ENCODE results near the gene SOBP. TPM values are rescaled to one million over a fixed set of nuclear protein-coding genes. Genes with fewer than 3 reads are reported as not detected.
A peak's percentile ranks its signal among the peaks of the same experiment; 100 is the strongest.
"Not testable (repeated sequence)": the region's sequence is repeated elsewhere in the genome, so short reads cannot be mapped to it uniquely, and the experiment has no call there.

The SOBP gene
- total and polyA plus RNA-seq, 4 donors: 24.0 to 44.6 (median 37.0) TPM

DNA sequence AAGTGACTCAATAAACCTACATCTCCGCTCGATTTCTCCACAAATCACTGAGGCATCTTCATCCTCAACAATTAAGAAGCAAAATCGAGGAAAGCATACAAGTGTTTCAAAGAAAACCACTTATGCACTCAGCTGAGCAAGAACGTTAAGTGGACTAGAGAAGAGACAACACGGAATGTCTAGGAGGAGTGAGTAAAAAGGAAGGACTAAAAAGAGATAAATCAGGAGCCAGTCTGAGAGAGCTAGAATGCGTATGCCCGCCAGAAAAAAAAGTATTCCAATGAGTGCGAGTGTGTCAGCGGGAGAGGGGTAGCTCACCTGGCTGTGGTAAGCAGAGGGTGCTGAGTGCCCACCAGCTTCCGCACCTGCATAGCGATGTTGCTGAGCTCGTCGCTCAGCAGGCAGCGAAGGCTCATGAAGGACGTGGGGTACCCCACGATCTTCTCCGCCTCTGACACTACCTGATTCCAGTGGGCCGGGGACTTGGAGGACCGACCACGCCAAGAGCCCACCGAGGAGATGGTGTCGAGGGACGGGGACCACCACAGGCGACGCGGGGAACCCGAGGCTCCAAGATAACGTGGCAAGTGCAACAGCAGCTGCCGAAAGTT lies 31.1 kb upstream of the SOBP start:
- Histone ChIP-seq H3K36me3 (ENCODE audit: control insufficient read depth, insufficient read depth, low read length) (no peaks in the 10 kb centered on the region), H3K27ac (ENCODE audit: low read depth, low read length) (peak overlapping the region; percentile 87), H3K27me3 (ENCODE audit: control insufficient read depth, insufficient read depth, low read length) (no peaks in the 10 kb centered on the region), H3K4me1 (ENCODE audit: control insufficient read depth, insufficient read depth, low read length) (peaks cover 12% of the 10 kb centered on the region), H3K4me3 (ENCODE audit: low read depth, low read length) (peak overlapping the region; percentile 95), H3K9me3 (ENCODE audit: control insufficient read depth, insufficient read depth, low read length) (no peaks in the 10 kb centered on the region)
- 0% methylated on average over 26 of the region's 29 CpGs for WGBS (ENCODE audit: insufficient coverage)
- peak in 3 of 6 donors; percentile 6 to 56 (median 19) for DNase-seq (ENCODE audit: low read depth in 4 of 6, low spot score in 6 of 6)

- Histone ChIP-seq H3K4me3 (ENCODE audit: low read depth, low read length) (peak within 1 kb of the TSS; percentile 95), H3K4me1 (ENCODE audit: control insufficient read depth, insufficient read depth, low read length) (peaks cover 12% of the 10 kb centered on the region), H3K27me3 (ENCODE audit: control insufficient read depth, insufficient read depth, low read length) (no peaks in the 10 kb centered on the region), H3K27ac (ENCODE audit: low read depth, low read length) (peak within 1 kb of the TSS; percentile 87), H3K9me3 (ENCODE audit: control insufficient read depth, insufficient read depth, low read length) (no peaks in the 10 kb centered on the region), H3K36me3 (ENCODE audit: control insufficient read depth, insufficient read depth, low read length) (no peaks in the 10 kb centered on the region)
- DNase-seq (ENCODE audit: low read depth in 4 of 6, low spot score in 6 of 6): peak; percentile 90 to 99 (median 96)
- under 1% methylated on average over 46 of the region's 46 CpGs for WGBS (ENCODE audit: insufficient coverage)
These were observed 30.4 kb upstream of the SOBP start, which contains the start of gene PDSS2 for GRCh38 chr6:107459283-107460082. TSS of gene PDSS2 (minus strand) at chr6:107459564. CDS start at chr6:107459285, 279 bp downstream.

- 0% methylated on average over 12 of the region's 22 CpGs for WGBS (ENCODE audit: insufficient coverage)
- Histone ChIP-seq H3K4me3 (ENCODE audit: low read depth, low read length) (peak overlapping the region; percentile 95), H3K9me3 (ENCODE audit: control insufficient read depth, insufficient read depth, low read length) (no peaks in the 10 kb centered on the region), H3K27me3 (ENCODE audit: control insufficient read depth, insufficient read depth, low read length) (no peaks in the 10 kb centered on the region), H3K4me1 (ENCODE audit: control insufficient read depth, insufficient read depth, low read length) (peaks cover 12% of the 10 kb centered on the region), H3K36me3 (ENCODE audit: control insufficient read depth, insufficient read depth, low read length) (no peaks in the 10 kb centered on the region), H3K27ac (ENCODE audit: low read depth, low read length) (peak overlapping the region; percentile 87)
- DNase-seq (ENCODE audit: low read depth in 4 of 6, low spot score in 6 of 6): no peak
These were observed 29.8 kb upstream of the SOBP start for GRCh38 chr6:107460083-107460631.

- H3K9me3 ChIP-seq (ENCODE audit: control insufficient read depth, insufficient read depth, low read length): no peaks in the 10 kb centered on the region
- no peak overlapping the region for H3K4me3 ChIP-seq (ENCODE audit: low read depth, low read length)
- no CpG with 5 or more reads among the region's 1 CpG for WGBS (ENCODE audit: insufficient coverage)
- DNase-seq (ENCODE audit: low read depth in 4 of 6, low spot score in 6 of 6): no peak
- H3K36me3 ChIP-seq (ENCODE audit: control insufficient read depth, insufficient read depth, low read length): no peaks in the 10 kb centered on the region
- no peak overlapping the region for H3K27ac ChIP-seq (ENCODE audit: low read depth, low read length)
- H3K4me1 ChIP-seq (ENCODE audit: control insufficient read depth, insufficient read depth, low read length): no peaks in the 10 kb centered on the region
- H3K27me3 ChIP-seq (ENCODE audit: control insufficient read depth, insufficient read depth, low read length): no peaks in the 10 kb centered on the region
These were observed 23.9 kb upstream of the SOBP start for GRCh38 chr6:107466062-107466461.

GRCh38 chr6:107470364-107470763 lies 19.6 kb upstream of the SOBP start:
- no peaks in the 10 kb centered on the region for H3K27me3 ChIP-seq (ENCODE audit: control insufficient read depth, insufficient read depth, low read length)
- no peak overlapping the region for H3K27ac ChIP-seq (ENCODE audit: low read depth, low read length)
- DNase-seq (ENCODE audit: low read depth in 4 of 6, low spot score in 6 of 6): no peak
- H3K4me3 ChIP-seq (ENCODE audit: low read depth, low read length): no peak overlapping the region
- H3K36me3 ChIP-seq (ENCODE audit: control insufficient read depth, insufficient read depth, low read length): no peaks in the 10 kb centered on the region
- H3K9me3 ChIP-seq (ENCODE audit: control insufficient read depth, insufficient read depth, low read length): no peaks in the 10 kb centered on the region
- H3K4me1 ChIP-seq (ENCODE audit: control insufficient read depth, insufficient read depth, low read length): no peaks in the 10 kb centered on the region
- no CpG with 5 or more reads among the region's 1 CpG for WGBS (ENCODE audit: insufficient coverage)

GRCh38 chr6:107473660-107474059 lies 16.3 kb upstream of the SOBP start:
- 60% methylated on average over 1 of the region's 5 CpGs for WGBS (ENCODE audit: insufficient coverage)
- no peaks in the 10 kb centered on the region for H3K9me3 ChIP-seq (ENCODE audit: control insufficient read depth, insufficient read depth, low read length)

DNA sequence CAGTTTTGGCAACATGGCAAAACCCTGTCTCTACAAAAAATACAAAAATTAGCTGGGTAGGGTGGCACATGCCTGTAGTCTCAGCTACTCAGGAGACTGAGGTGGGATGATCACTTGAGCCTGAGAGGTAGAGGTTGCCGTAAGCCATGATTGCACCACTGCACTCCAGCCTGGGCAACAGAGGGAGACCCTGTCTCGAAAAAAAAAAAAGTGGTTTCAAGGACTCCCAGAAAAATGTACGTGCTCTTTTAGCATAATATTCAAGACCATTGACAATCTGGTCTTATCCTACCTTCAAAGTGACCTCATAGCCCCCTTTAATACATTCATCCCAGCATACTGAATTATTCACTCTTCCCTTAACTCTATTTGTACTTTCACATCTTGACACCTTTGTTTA lies 14.6 kb upstream of the SOBP start:
- not testable (repeated sequence) for H3K4me1 ChIP-seq (ENCODE audit: control insufficient read depth, insufficient read depth, low read length); H3K9me3 ChIP-seq (ENCODE audit: control insufficient read depth, insufficient read depth, low read length); H3K27ac ChIP-seq (ENCODE audit: low read depth, low read length); H3K4me3 ChIP-seq (ENCODE audit: low read depth, low read length); H3K36me3 ChIP-seq (ENCODE audit: control insufficient read depth, insufficient read depth, low read length); DNase-seq (ENCODE audit: low read depth in 4 of 6, low spot score in 6 of 6); H3K27me3 ChIP-seq (ENCODE audit: control insufficient read depth, insufficient read depth, low read length)
- 92% methylated on average over 3 of the region's 3 CpGs for WGBS (ENCODE audit: insufficient coverage)

More at GRCh38 chr6:107473660-107474059, 16.3 kb upstream of the SOBP start:
- no peaks in the 10 kb centered on the region for H3K27me3 ChIP-seq (ENCODE audit: control insufficient read depth, insufficient read depth, low read length)
- no peaks in the 10 kb centered on the region for H3K4me1 ChIP-seq (ENCODE audit: control insufficient read depth, insufficient read depth, low read length)
- no peaks in the 10 kb centered on the region for H3K36me3 ChIP-seq (ENCODE audit: control insufficient read depth, insufficient read depth, low read length)
- H3K27ac ChIP-seq (ENCODE audit: low read depth, low read length): no peak overlapping the region
- no peak for DNase-seq (ENCODE audit: low read depth in 4 of 6, low spot score in 6 of 6)
- no peak overlapping the region for H3K4me3 ChIP-seq (ENCODE audit: low read depth, low read length)

DNA sequence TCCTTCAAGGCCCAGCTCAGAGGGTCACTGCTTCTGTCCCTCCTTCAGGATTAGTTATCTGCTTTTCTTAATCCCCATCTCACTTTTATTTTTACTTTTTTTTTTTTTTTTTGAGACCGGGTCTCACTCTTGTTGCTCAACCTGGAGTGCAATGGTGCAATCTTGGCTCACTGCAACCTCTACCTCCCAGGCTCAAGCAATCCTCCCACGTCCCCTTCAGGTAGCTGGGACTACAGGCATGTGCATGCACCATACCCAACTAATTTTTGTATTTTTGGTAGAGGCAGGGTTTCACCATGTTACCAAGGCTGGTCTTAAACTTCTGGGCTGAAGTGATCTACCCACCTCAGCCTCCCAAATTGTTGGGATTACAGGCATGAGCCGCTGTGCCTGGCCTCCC lies 14.1 kb upstream of the SOBP start:
- not testable (repeated sequence) for H3K4me3 ChIP-seq (ENCODE audit: low read depth, low read length); H3K36me3 ChIP-seq (ENCODE audit: control insufficient read depth, insufficient read depth, low read length); H3K27me3 ChIP-seq (ENCODE audit: control insufficient read depth, insufficient read depth, low read length); H3K4me1 ChIP-seq (ENCODE audit: control insufficient read depth, insufficient read depth, low read length); H3K9me3 ChIP-seq (ENCODE audit: control insufficient read depth, insufficient read depth, low read length); DNase-seq (ENCODE audit: low read depth in 4 of 6, low spot score in 6 of 6); H3K27ac ChIP-seq (ENCODE audit: low read depth, low read length)
- 80% methylated on average over 1 of the region's 3 CpGs for WGBS (ENCODE audit: insufficient coverage)

GRCh38 chr6:107479089-107479690 lies 10.7 kb upstream of the SOBP start:
- no peaks in the 10 kb centered on the region for H3K36me3 ChIP-seq (ENCODE audit: control insufficient read depth, insufficient read depth, low read length)
- WGBS (ENCODE audit: insufficient coverage): no CpG with 5 or more reads among the region's 4 CpGs
- peak in 1 of 6 donors; percentile 32 for DNase-seq (ENCODE audit: low read depth in 4 of 6, low spot score in 6 of 6)

More at GRCh38 chr6:107479089-107479690, 10.7 kb upstream of the SOBP start:
- Histone ChIP-seq H3K4me3 (ENCODE audit: low read depth, low read length) (no peak overlapping the region), H3K9me3 (ENCODE audit: control insufficient read depth, insufficient read depth, low read length) (no peaks in the 10 kb centered on the region), H3K4me1 (ENCODE audit: control insufficient read depth, insufficient read depth, low read length) (no peaks in the 10 kb centered on the region), H3K27me3 (ENCODE audit: control insufficient read depth, insufficient read depth, low read length) (no peaks in the 10 kb centered on the region), H3K27ac (ENCODE audit: low read depth, low read length) (no peak overlapping the region)

All from spinal cord (tissue), 10 donors.